Upper lobe of right lung (tissue), 1 donor: ENCODE results near the gene ZDHHC6. TPM values are rescaled to one million over a fixed set of nuclear protein-coding genes. Genes with fewer than 3 reads are reported as not detected.

ENCODE experiments used
- ATAC-seq: fragments of 200-7000 bp; cut with Tn5 transposase; one replicate; pipeline ENCODE4 v1.9.1; 2020; ENCODE audit warnings: mild to moderate bottlenecking, moderate library complexity
- DNase-seq: peaks from one replicate; pipeline ENCODE4 v3.0.0-alpha.2; 2020
- H3K27ac ChIP-seq: fragments of 200-600 bp; one replicate; pipeline ENCODE4 v1.8.0; 2022
- H3K27me3 ChIP-seq: fragments of 200-600 bp; one replicate; pipeline ENCODE4 v1.8.0; 2022; ENCODE audit warnings: mild to moderate bottlenecking
- H3K36me3 ChIP-seq: fragments of 200-600 bp; one replicate; pipeline ENCODE4 v1.8.0; 2022
- H3K4me1 ChIP-seq: fragments of 200-600 bp; one replicate; pipeline ENCODE4 v1.8.0; 2022
- H3K4me3 ChIP-seq: fragments of 200-600 bp; one replicate; pipeline ENCODE4 v1.8.0; 2022; ENCODE audit warnings: mild to moderate bottlenecking
- H3K9me3 ChIP-seq: fragments of 200-600 bp; one replicate; pipeline ENCODE4 v1.8.0; 2022
- intact Hi-C: fragments of 100-400 bp; cut with DNase I; formaldehyde crosslinking; loops from one replicate; pipeline ENCODE4 v1.11.0; 2022
- total RNA-seq: library from RNA; stranded (reverse); fragmentation: NEBNext Ultra II Directional; extraction: Animal tissue kit (Norgen Biotek cat#: 25700); gene quantifications from one replicate; pipeline ENCODE4 v1.2.1, GENCODE V29; 2021
- TF ChIP-seq, protein P1 (sequence below): fragments of 200-600 bp; IDR thresholded peaks from one replicate; pipeline ENCODE4 v1.8.0; 2022; ENCODE audit warnings: antibody characterized with exemption
- donor health status: DM: no; HTN: yes; CAD: no; lungs with severe emphysema.

ZDHHC6 gene
- total RNA-seq, 1 donor from 2014 or later: 34.9 TPM

- Histone ChIP-seq H3K27me3 (no peaks in the 10 kb centered on the region), H3K27ac (no peak overlapping the region), H3K36me3 (peaks cover 99% of the 10 kb centered on the region), H3K4me3 (no peak overlapping the region), H3K4me1 (no peaks in the 10 kb centered on the region), H3K9me3 (no peaks in the 10 kb centered on the region)
- TF ChIP-seq, protein P1, sequence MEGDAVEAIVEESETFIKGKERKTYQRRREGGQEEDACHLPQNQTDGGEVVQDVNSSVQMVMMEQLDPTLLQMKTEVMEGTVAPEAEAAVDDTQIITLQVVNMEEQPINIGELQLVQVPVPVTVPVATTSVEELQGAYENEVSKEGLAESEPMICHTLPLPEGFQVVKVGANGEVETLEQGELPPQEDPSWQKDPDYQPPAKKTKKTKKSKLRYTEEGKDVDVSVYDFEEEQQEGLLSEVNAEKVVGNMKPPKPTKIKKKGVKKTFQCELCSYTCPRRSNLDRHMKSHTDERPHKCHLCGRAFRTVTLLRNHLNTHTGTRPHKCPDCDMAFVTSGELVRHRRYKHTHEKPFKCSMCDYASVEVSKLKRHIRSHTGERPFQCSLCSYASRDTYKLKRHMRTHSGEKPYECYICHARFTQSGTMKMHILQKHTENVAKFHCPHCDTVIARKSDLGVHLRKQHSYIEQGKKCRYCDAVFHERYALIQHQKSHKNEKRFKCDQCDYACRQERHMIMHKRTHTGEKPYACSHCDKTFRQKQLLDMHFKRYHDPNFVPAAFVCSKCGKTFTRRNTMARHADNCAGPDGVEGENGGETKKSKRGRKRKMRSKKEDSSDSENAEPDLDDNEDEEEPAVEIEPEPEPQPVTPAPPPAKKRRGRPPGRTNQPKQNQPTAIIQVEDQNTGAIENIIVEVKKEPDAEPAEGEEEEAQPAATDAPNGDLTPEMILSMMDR: no peak
- DNase-seq (no peak), ATAC-seq (no peak)
- intact Hi-C loops: no loop called here
Measured at GRCh38 chr10:112429147-112429546, 17.6 kb downstream of the ZDHHC6 start.

GRCh38 chr10:112426111-112426510 lies 20.6 kb downstream of the ZDHHC6 start:
- Histone ChIP-seq H3K36me3 (peaks cover 95% of the 10 kb centered on the region), H3K27ac (no peak overlapping the region), H3K4me3 (no peak overlapping the region), H3K9me3 (no peaks in the 10 kb centered on the region), H3K4me1 (no peaks in the 10 kb centered on the region), H3K27me3 (no peaks in the 10 kb centered on the region)
- ATAC-seq (no peak), DNase-seq (no peak)
- TF ChIP-seq, protein P1: no peak
- intact Hi-C loops: no loop called here

- H3K4me3 ChIP-seq: no peak overlapping the region
- no peak overlapping the region for H3K27ac ChIP-seq
- no peaks in the 10 kb centered on the region for H3K4me1 ChIP-seq
- ATAC-seq (no peak), DNase-seq (no peak)
- TF ChIP-seq, protein P1: no peak
- peaks cover 84% of the 10 kb centered on the region for H3K36me3 ChIP-seq
- intact Hi-C loops: no loop called here
- H3K27me3 ChIP-seq: no peaks in the 10 kb centered on the region
- no peaks in the 10 kb centered on the region for H3K9me3 ChIP-seq
Measured at GRCh38 chr10:112424651-112425050, 22.1 kb downstream of the ZDHHC6 start.

DNA sequence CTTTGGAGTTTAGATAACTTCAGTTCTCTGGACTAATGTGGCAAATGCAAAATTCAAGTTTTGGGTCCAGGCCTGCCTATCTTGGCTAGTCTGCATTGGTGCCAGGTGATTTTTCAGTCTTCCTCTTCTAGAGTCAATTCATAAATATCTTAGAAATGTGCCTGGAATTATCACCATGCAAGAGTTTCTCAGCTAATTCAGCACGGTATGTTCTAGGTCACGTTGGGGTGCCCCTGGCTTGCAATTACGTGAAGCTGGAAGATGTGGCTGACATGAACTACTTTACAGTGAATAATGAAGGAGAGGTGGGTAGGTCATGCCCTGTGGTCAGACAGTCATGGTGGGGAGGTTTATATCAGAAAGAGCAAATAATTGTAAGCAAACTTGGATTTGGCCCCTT lies 25.0 kb downstream of the ZDHHC6 start:
- H3K27me3 ChIP-seq: no peaks in the 10 kb centered on the region
- DNase-seq: no peak
- H3K27ac ChIP-seq: no peak overlapping the region
- H3K9me3 ChIP-seq: no peaks in the 10 kb centered on the region
- H3K4me3 ChIP-seq: no peak overlapping the region
- TF ChIP-seq, protein P1: no peak
- intact Hi-C loops: no loop called here
- H3K36me3 ChIP-seq: peaks cover 80% of the 10 kb centered on the region
- no peaks in the 10 kb centered on the region for H3K4me1 ChIP-seq
- ATAC-seq: no peak

- DNase-seq (no peak), ATAC-seq (no peak)
- H3K4me1 ChIP-seq: no peaks in the 10 kb centered on the region
- no peak overlapping the region for H3K4me3 ChIP-seq
- TF ChIP-seq, protein P1: no peak
- peaks cover 77% of the 10 kb centered on the region for H3K36me3 ChIP-seq
- intact Hi-C loops: no loop called here
- H3K9me3 ChIP-seq: no peaks in the 10 kb centered on the region
- H3K27ac ChIP-seq: no peak overlapping the region
- H3K27me3 ChIP-seq: no peaks in the 10 kb centered on the region
Measured at GRCh38 chr10:112412696-112413095, 34.0 kb downstream of the ZDHHC6 start.

DNA sequence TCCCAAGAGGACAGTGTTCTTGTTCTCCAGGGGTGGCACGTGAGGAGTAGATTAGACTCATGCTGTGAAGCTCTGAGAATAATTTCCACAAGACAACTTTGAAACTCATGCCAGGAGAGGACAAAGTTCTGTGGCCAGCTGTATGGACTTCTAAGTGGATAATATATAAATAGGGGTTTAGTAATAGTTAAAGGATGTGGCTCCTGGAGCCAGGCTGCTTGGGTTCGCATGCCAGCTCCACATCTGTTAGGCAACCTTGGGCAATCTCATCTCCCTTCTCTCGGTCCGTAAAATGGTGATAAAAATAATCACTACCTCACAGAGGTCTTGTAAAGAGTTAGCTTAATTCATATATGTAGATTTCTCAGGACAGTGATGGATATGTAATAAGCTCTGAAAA lies 37.0 kb downstream of the ZDHHC6 start:
- Histone ChIP-seq H3K4me1 (no peaks in the 10 kb centered on the region), H3K27me3 (no peaks in the 10 kb centered on the region), H3K4me3 (no peak overlapping the region), H3K36me3 (peaks cover 77% of the 10 kb centered on the region), H3K9me3 (no peaks in the 10 kb centered on the region), H3K27ac (no peak overlapping the region)
- DNase-seq (no peak), ATAC-seq (no peak)
- intact Hi-C loops: no loop called here
- TF ChIP-seq, protein P1: no peak
